H1 (cell line): ENCODE measurements around the gene TRMT13. TPM values are rescaled to one million over a fixed set of nuclear protein-coding genes. Genes with fewer than 3 reads are reported as not detected.

Experiments
- CTCF ChIA-PET: fragments of 300-600 bp; sonication (Branson Sonifier 250); formaldehyde crosslinking; loops from one replicate; lab custom pipeline; 2021; ENCODE audit not compliant: partially characterized antibody; lab: Charles Lee
- POLR2A ChIA-PET: fragments of 300-600 bp; sonication (Branson Sonifier 250); formaldehyde crosslinking; loops from one replicate; lab custom pipeline; 2021; ENCODE audit warnings: inconsistent platforms; ENCODE audit not compliant: partially characterized antibody; lab: Charles Lee
- DNase-seq, 2 experiments: peaks; one replicate each; pipeline versions ENCODE4 v3.0.0 to v3.0.0-alpha.2; 2010 to 2022; ENCODE audit warnings: low spot score in 2 of 2, low read depth in 1 of 2, mixed read lengths in 1 of 2
- FAIRE-seq: peaks from 2 replicates; lab custom pipeline; 2011; peaks lifted over from hg19 to GRCh38; lab: Jason Lieb, UNC
- H2AFZ ChIP-seq: 2 replicates; pipeline ENCODE4 v1.8.1; 2012; ENCODE audit warnings: low read length, inconsistent platforms
- H2AK5ac ChIP-seq: 2 replicates; pipeline ENCODE4 v1.6.1; 2013; ENCODE audit warnings: low read depth, low read length
- H2BK120ac ChIP-seq: replicated peaks from 2 replicates; pipeline ENCODE3; 2013; ENCODE audit warnings: low read depth, low read length, inconsistent platforms
- H2BK12ac ChIP-seq: 2 replicates; pipeline ENCODE4 v1.6.1; 2013; ENCODE audit warnings: low read depth, low read length
- H2BK15ac ChIP-seq: 2 replicates; pipeline ENCODE4 v1.6.1; 2013; ENCODE audit warnings: low read length
- H2BK20ac ChIP-seq: 2 replicates; pipeline ENCODE4 v1.6.1; 2013; ENCODE audit warnings: low read length
- H2BK5ac ChIP-seq: 2 replicates; pipeline ENCODE4 v1.6.1; 2013; ENCODE audit warnings: low read depth, low read length
- H3K14ac ChIP-seq: 2 replicates; pipeline ENCODE4 v1.6.1; 2013; ENCODE audit warnings: inconsistent platforms; ENCODE audit not compliant: insufficient read length
- H3K18ac ChIP-seq: 2 replicates; pipeline ENCODE4 v1.6.1; 2013; ENCODE audit warnings: low read length; ENCODE audit errors: extremely low read depth
- H3K23ac ChIP-seq: 2 replicates; pipeline ENCODE4 v1.6.1; 2013; ENCODE audit warnings: inconsistent platforms; ENCODE audit not compliant: insufficient read length
- H3K23me2 ChIP-seq: 2 replicates; pipeline ENCODE4 v1.6.1; 2013; ENCODE audit warnings: low read depth, low read length
- H3K27ac ChIP-seq: 2 replicates; pipeline ENCODE4 v1.6.1; 2011; ENCODE audit warnings: low read depth, low read length, inconsistent platforms
- H3K27me3 ChIP-seq, 4 experiments: replicated peaks in 1 of 4; 1 replicate in 1 of 4; 2 replicates in 3 of 4; pipeline versions ENCODE4 v1.6.1 to v1.8.1; 2011 to 2013; ENCODE audit warnings: low read length in 3 of 4, mild to moderate bottlenecking in 3 of 4, inconsistent platforms in 2 of 4, mixed read lengths in 2 of 4, moderate library complexity in 1 of 4; ENCODE audit not compliant: control insufficient read depth in 3 of 4, insufficient read depth in 3 of 4; ENCODE audit errors: extremely low read depth in 1 of 4
- H3K36me3 ChIP-seq, 4 experiments: 2 replicates each; pipeline versions ENCODE4 v1.6.1 to v1.8.1; 2011 to 2013; ENCODE audit warnings: mild to moderate bottlenecking in 4 of 4, low read length in 3 of 4, moderate library complexity in 2 of 4, control low read depth in 1 of 4, inconsistent platforms in 1 of 4; ENCODE audit not compliant: insufficient read depth in 4 of 4, control insufficient read depth in 2 of 4
- H3K4ac ChIP-seq: replicated peaks from 2 replicates; pipeline ENCODE3; 2013; ENCODE audit warnings: low read length, low read depth, mixed read lengths, inconsistent platforms; ENCODE audit not compliant: insufficient read length
- H3K4me1 ChIP-seq, 4 experiments: replicated peaks in 1 of 4; 1 replicate in 1 of 4; 2 replicates in 3 of 4; pipeline versions ENCODE4 v1.6.1 to v1.8.1; 2011 to 2013; ENCODE audit warnings: low read length in 3 of 4, inconsistent platforms in 2 of 4, mixed read lengths in 1 of 4; ENCODE audit not compliant: insufficient read depth in 4 of 4, control insufficient read depth in 3 of 4
- H3K4me2 ChIP-seq, 2 experiments: 2 replicates each; pipeline versions ENCODE4 v1.6.1 to v1.8.1; 2011 to 2013; ENCODE audit warnings: low read depth in 2 of 2, low read length in 2 of 2, control low read depth in 1 of 2, inconsistent platforms in 1 of 2, mild to moderate bottlenecking in 1 of 2; ENCODE audit not compliant: insufficient read depth in 1 of 2
- H3K4me3 ChIP-seq, 4 experiments: fragments of 200-600, 300-600 bp in 1 of 4; sonication (generic), shearing (Covaris generic), sonication (Bioruptor Twin) in 1 of 4; 2 replicates each; pipeline versions ENCODE4 v1.5.1 to v1.8.1; 2011 to 2016; ENCODE audit warnings: low read length in 4 of 4, low read depth in 3 of 4, control low read depth in 2 of 4, inconsistent platforms in 2 of 4, mild to moderate bottlenecking in 2 of 4, mixed read lengths in 1 of 4, moderate library complexity in 1 of 4; ENCODE audit not compliant: insufficient read depth in 2 of 4; ENCODE audit errors: extremely low read depth in 1 of 4
- H3K56ac ChIP-seq: replicated peaks from 2 replicates; pipeline ENCODE3; 2013; ENCODE audit warnings: low read depth, mild to moderate bottlenecking, mixed read lengths, low read length, inconsistent platforms; ENCODE audit not compliant: insufficient read length
- H3K79me1 ChIP-seq: 2 replicates; pipeline ENCODE4 v1.6.1; 2013; ENCODE audit warnings: low read depth, low read length, control low read depth
- H3K79me2 ChIP-seq, 2 experiments: 2 replicates each; pipeline versions ENCODE4 v1.6.1 to v1.8.1; 2012 to 2013; ENCODE audit warnings: low read length in 2 of 2, mild to moderate bottlenecking in 2 of 2, inconsistent platforms in 1 of 2; ENCODE audit not compliant: insufficient read depth in 2 of 2, control insufficient read depth in 1 of 2
- H3K9ac ChIP-seq, 4 experiments: replicated peaks in 1 of 4; 1 replicate in 1 of 4; 2 replicates in 3 of 4; pipeline versions ENCODE4 v1.6.1 to v1.8.1; 2011 to 2013; ENCODE audit warnings: low read depth in 3 of 4, low read length in 3 of 4, control low read depth in 2 of 4, mild to moderate bottlenecking in 2 of 4, moderate library complexity in 2 of 4, inconsistent platforms in 1 of 4; ENCODE audit errors: extremely low read depth in 1 of 4
- H3K9me3 ChIP-seq, 2 experiments: 2 replicates each; pipeline versions ENCODE4 v1.6.1 to v1.8.1; 2012 to 2013; ENCODE audit warnings: mild to moderate bottlenecking in 2 of 2, moderate library complexity in 2 of 2, control low read depth in 1 of 2, inconsistent platforms in 1 of 2, low read depth in 1 of 2, low read length in 1 of 2, mixed read lengths in 1 of 2; ENCODE audit not compliant: insufficient read depth in 2 of 2
- H4K20me1 ChIP-seq, 2 experiments: replicated peaks in 1 of 2; 2 replicates each; pipeline versions ENCODE3 to v1.8.1; 2011 to 2013; ENCODE audit warnings: inconsistent platforms in 2 of 2, low read length in 2 of 2, mild to moderate bottlenecking in 1 of 2; ENCODE audit not compliant: insufficient read depth in 2 of 2, control insufficient read depth in 1 of 2
- H4K5ac ChIP-seq: 2 replicates; pipeline ENCODE4 v1.6.1; 2013; ENCODE audit warnings: low read length, low read depth, mixed read lengths, inconsistent platforms; ENCODE audit not compliant: insufficient read length
- H4K8ac ChIP-seq: 2 replicates; pipeline ENCODE4 v1.8.0; 2013; ENCODE audit warnings: mild to moderate bottlenecking, moderate library complexity, low read length, inconsistent platforms; ENCODE audit not compliant: insufficient read depth; ENCODE audit errors: extremely low read depth
- H4K91ac ChIP-seq: replicated peaks from 2 replicates; pipeline ENCODE3; 2013; ENCODE audit warnings: low read length, mixed read lengths, inconsistent platforms; ENCODE audit not compliant: insufficient read length
- ASH2L ChIP-seq: fragments of 200-600, 300-600 bp; sonication (generic); IDR thresholded peaks from one replicate; pipeline ENCODE4 v1.7.1; 2017; ENCODE audit warnings: low read length
- BRCA1 ChIP-seq: IDR thresholded peaks from 2 replicates; pipeline ENCODE4 v1.6.1; 2012; ENCODE audit warnings: low read depth, low read length, improper control_type of control experiment
- CEBPB ChIP-seq: IDR thresholded peaks from 2 replicates; pipeline ENCODE4 v1.6.1; 2012; ENCODE audit warnings: low read depth, low read length
- CHD2 ChIP-seq: IDR thresholded peaks from 2 replicates; pipeline ENCODE4 v1.6.1; 2012; ENCODE audit warnings: low read length, improper control_type of control experiment
- CTBP2 ChIP-seq: IDR thresholded peaks from 2 replicates; pipeline ENCODE4 v1.7.0; 2011; ENCODE audit warnings: borderline replicate concordance, mild to moderate bottlenecking, moderate library complexity, mixed read lengths, low read length; ENCODE audit not compliant: insufficient read depth, insufficient read length
- EGR1 ChIP-seq: IDR thresholded peaks from 2 replicates; pipeline ENCODE4 v1.6.1; 2011; ENCODE audit warnings: low read depth, low read length, borderline replicate concordance
- EP300 ChIP-seq, 2 experiments: IDR thresholded peaks; 1 replicate in 1 of 2; 2 replicates in 1 of 2; pipeline ENCODE4 v1.6.1; 2011 to 2012; ENCODE audit warnings: low read depth in 2 of 2, low read length in 2 of 2, mild to moderate bottlenecking in 2 of 2, borderline replicate concordance in 1 of 2, inconsistent platforms in 1 of 2, moderate library complexity in 1 of 2
- GTF2F1 ChIP-seq: IDR thresholded peaks from 2 replicates; pipeline ENCODE4 v1.6.1; 2012; ENCODE audit warnings: low read depth, low read length, improper control_type of control experiment, borderline replicate concordance
- HDAC6 ChIP-seq: IDR thresholded peaks from one replicate; pipeline ENCODE4 v1.7.1; 2012; ENCODE audit warnings: low read depth, mild to moderate bottlenecking, inconsistent platforms, low read length, moderate library complexity
- MAFK ChIP-seq: IDR thresholded peaks from 2 replicates; pipeline ENCODE4 v1.6.1; 2012; ENCODE audit warnings: low read depth, mild to moderate bottlenecking, improper control_type of control experiment, low read length
- RAD21 ChIP-seq, 2 experiments: IDR thresholded peaks in 1 of 2; conservative IDR thresholded peaks in 1 of 2; 2 replicates each; pipeline ENCODE4 v1.6.1; 2011; ENCODE audit warnings: low read depth in 2 of 2, low read length in 2 of 2, improper control_type of control experiment in 1 of 2, inconsistent platforms in 1 of 2, mild to moderate bottlenecking in 1 of 2, moderate library complexity in 1 of 2
- RXRA ChIP-seq: IDR thresholded peaks from 2 replicates; pipeline ENCODE4 v1.6.1; 2011; ENCODE audit warnings: low read depth, mild to moderate bottlenecking, low read length, moderate library complexity; ENCODE audit not compliant: insufficient read depth
- SP2 ChIP-seq: IDR thresholded peaks from 2 replicates; pipeline ENCODE4 v1.6.1; 2012; ENCODE audit warnings: mild to moderate bottlenecking, low read length, inconsistent platforms
- SUZ12 ChIP-seq: fragments of 200-600 bp; sonication (generic); IDR thresholded peaks from 2 replicates; pipeline ENCODE4 v1.6.1; 2012; ENCODE audit warnings: mild to moderate bottlenecking, inconsistent platforms, low read length, moderate library complexity, mixed read lengths
- WGBS, 2 experiments: shearing (Covaris generic) in 1 of 2; methylation state at CpG; one replicate each; pipeline versions ENCODE4 v1.1.6 to v1.1.7; 2013 to 2015; ENCODE audit warnings: low lambda C conversion rate in 2 of 2, mixed read lengths in 2 of 2, inconsistent platforms in 1 of 2, low coverage in 1 of 2, missing lambda C conversion rate in 1 of 2; ENCODE audit not compliant: insufficient replicate concordance in 2 of 2, insufficient coverage in 1 of 2, insufficient read length in 1 of 2; ENCODE audit errors: extremely low coverage in 1 of 2, missing lambda C conversion rate in 1 of 2; 5-methylcytosine and 5-hydroxymethylcytosine counted together
- polyA plus RNA-seq, 7 experiments: library from polyadenylated mRNA; depleted of rRNA in 3 of 7; stranded (reverse) in 5 of 7; unstranded in 2 of 7; fragments of >200 nt in 5 of 7; fragments of 200-250 nt in 2 of 7; gene quantifications; 1 replicate in 5 of 7; 2 replicates in 1 of 7; 4 replicates in 1 of 7; pipeline versions ENCODE4 v1.2.1 to v1.2.3, GENCODE V29; 2011 to 2013; ENCODE audit warnings: missing spikeins in 2 of 7, mixed read lengths in 2 of 7
- total RNA-seq: library from RNA; stranded (reverse); fragmentation: NEBNext Ultra II Directional; extraction: Animal tissue kit (Norgen Biotek cat#: 25700); gene quantifications from 2 replicates; pipeline ENCODE4 v1.2.1, GENCODE V29; 2021

TRMT13 gene
- total and polyA plus RNA-seq, 2 of the 8 experiments (the other 6 are each of a cell fraction or from before 2014, with no cell fraction given), result 3.6 to 14.8 TPM

- no peak overlapping the region for H3K4ac ChIP-seq
- no peak for TF ChIP-seq HDAC6
- no peak for TF ChIP-seq CTBP2
- no peak for TF ChIP-seq EP300 (IDR thresholded peaks at IDR 0.05; ENCODE audit: borderline replicate concordance in 1 of 2, low read depth in 2 of 2, low read length in 2 of 2)
- TF ChIP-seq SP2, result no peak
- TF ChIP-seq CEBPB, result no peak
- TF ChIP-seq GTF2F1, result no peak
- no peak for TF ChIP-seq EGR1
- TF ChIP-seq BRCA1, result no peak
- TF ChIP-seq MAFK, result no peak
- TF ChIP-seq ASH2L, result no peak
- TF ChIP-seq RAD21 (IDR thresholded peaks at IDR 0.05 in 1 of 2, conservative IDR thresholded peaks at IDR 0.05 in 1 of 2; ENCODE audit: low read depth in 2 of 2, low read length in 2 of 2), result no peak
- TF ChIP-seq CHD2, result no peak
- no peak for TF ChIP-seq SUZ12
- no peak for TF ChIP-seq RXRA
- TF ChIP-seq, all 59 proteins: peak for 0
- CTCF ChIA-PET, result interaction anchor here (0.6 to 1.0 kb wide), 3 partner anchors 240 to 937 kb away, joined by 3 to 5 read pairs (median 3); no protein-coding TSS in a partner anchor
- H3K18ac ChIP-seq, result no peak overlapping the region
- no peak overlapping the region for H2AFZ ChIP-seq
- H3K14ac ChIP-seq, result no peak overlapping the region
- H3K27ac ChIP-seq, result no peak overlapping the region
- DNase-seq (no peak), FAIRE-seq (no peak)
- H3K79me2 ChIP-seq, result no peaks in the 10 kb centered on the region
- H3K4me3 ChIP-seq, result no peak overlapping the region
- H2BK5ac ChIP-seq, result no peak overlapping the region
- no peaks in the 10 kb centered on the region for H3K36me3 ChIP-seq
- H4K91ac ChIP-seq, result no peak overlapping the region
- POLR2A ChIA-PET, result interaction anchor here (0.8 kb wide), 1 partner anchor 8 kb away, joined by 3 read pairs; no protein-coding TSS in a partner anchor
- no peak overlapping the region for H2BK15ac ChIP-seq
- H3K23ac ChIP-seq, result no peak overlapping the region
- H3K23me2 ChIP-seq, result no peaks in the 10 kb centered on the region; the same call in 1 of the 2 replicates
- no peak overlapping the region for H2AK5ac ChIP-seq
- no peaks in the 10 kb centered on the region for H3K9me3 ChIP-seq
- H3K56ac ChIP-seq, result no peak overlapping the region
- WGBS, 2 experiments, result 92% methylated on average over 4 of the region's 4 CpGs; no CpG with 5 or more reads in 1 of the 2 experiments
- no peaks in the 10 kb centered on the region for H3K4me1 ChIP-seq
- H4K5ac ChIP-seq, result no peak overlapping the region
- no peaks in the 10 kb centered on the region for H3K27me3 ChIP-seq
- H3K9ac ChIP-seq, result no peak overlapping the region
- H3K79me1 ChIP-seq, result no peaks in the 10 kb centered on the region
- no peak overlapping the region for H4K8ac ChIP-seq
- H2BK20ac ChIP-seq, result no peak overlapping the region
- no peak overlapping the region for H2BK12ac ChIP-seq
- H2BK120ac ChIP-seq, result no peak overlapping the region
- no peak overlapping the region for H3K4me2 ChIP-seq
- H4K20me1 ChIP-seq, result no peaks in the 10 kb centered on the region
Measured at GRCh38 chr1:100183370-100183769, 50.4 kb downstream of the TRMT13 start.
